Right lobe of liver (tissue), 4 donors: ENCODE measurements around the gene CDH16.

Source experiments
- CTCF ChIP-seq, 4 donors: fragments of 200-600 bp in 3 of 4; fragments of 450-650 bp in 1 of 4; IDR thresholded peaks; one replicate each; pipeline versions ENCODE4 v1.5.1 to v1.8.0; 2016 to 2022; ENCODE audit warnings: antibody characterized with exemption in 4 of 4, mild to moderate bottlenecking in 2 of 4
- POLR2A ChIP-seq: fragments of 450-650 bp; IDR thresholded peaks from one replicate; pipeline ENCODE4 v1.6.1; 2017; ENCODE audit warnings: antibody characterized with exemption, mild to moderate bottlenecking
- donor health status: DM: no; HTN: no; CAD: no.
- donor health status: DM: no; HTN: no; CAD: no.
- donor health status: DM: no; HTN: yes; CAD: no.

- TF ChIP-seq POLR2A: no peak
- TF ChIP-seq CTCF (IDR thresholded peaks at IDR 0.05): no peak
These were observed 29.1 kb downstream of the CDH16 start for GRCh38 chr16:66889622-66890021.
